Smooth muscle cell (in vitro differentiated cells): ENCODE data around the gene ARFGEF3. TPM values are rescaled to one million over a fixed set of nuclear protein-coding genes. Genes with fewer than 3 reads are reported as not detected.

Experiments used
- DNase-seq: peaks from one replicate; lab custom pipeline; 2025; ENCODE audit not compliant: unreplicated experiment; lab: John Stamatoyannopoulos, UW
- H2AFZ ChIP-seq: fragments of 200-600 bp; sonication (generic); 2 replicates; pipeline ENCODE4 v1.6.0; 2016; ENCODE audit warnings: antibody characterized with exemption, low read depth, mild to moderate bottlenecking
- H3F3A ChIP-seq: fragments of 200-600 bp; sonication (generic); 2 replicates; pipeline ENCODE4 v1.6.0; 2017; ENCODE audit warnings: antibody characterized with exemption, low read depth
- H3K27ac ChIP-seq: fragments of 200-600 bp; sonication (generic); 2 replicates; pipeline ENCODE4 v1.5.1; 2016; ENCODE audit warnings: low read depth, mild to moderate bottlenecking
- H3K27me3 ChIP-seq: fragments of 200-600 bp; sonication (generic); 2 replicates; pipeline ENCODE4 v1.6.1; 2016; ENCODE audit warnings: low read depth, mild to moderate bottlenecking
- H3K36me3 ChIP-seq: fragments of 200-600 bp; sonication (generic); 2 replicates; pipeline ENCODE4 v1.5.1; 2016; ENCODE audit warnings: low read depth
- H3K4me1 ChIP-seq: fragments of 200-600 bp; sonication (generic); 2 replicates; pipeline ENCODE4 v1.5.1; 2016; ENCODE audit warnings: low read depth
- H3K4me2 ChIP-seq: fragments of 200-600 bp; sonication (generic); 2 replicates; pipeline ENCODE4 v1.6.0; 2016; ENCODE audit warnings: mild to moderate bottlenecking
- H3K4me3 ChIP-seq: fragments of 200-600 bp; sonication (generic); 2 replicates; pipeline ENCODE4 v1.5.1; 2016; ENCODE audit warnings: mild to moderate bottlenecking
- H3K79me2 ChIP-seq: fragments of 200-600 bp; sonication (generic); 2 replicates; pipeline ENCODE4 v1.6.0; 2016; ENCODE audit warnings: low read depth, mild to moderate bottlenecking
- H3K9ac ChIP-seq: fragments of 200-600 bp; sonication (generic); 2 replicates; pipeline ENCODE4 v1.6.0; 2016; ENCODE audit warnings: low read depth
- H3K9me3 ChIP-seq: fragments of 200-600 bp; sonication (generic); replicated peaks from 2 replicates; pipeline ENCODE4 v1.5.1; 2016; ENCODE audit warnings: low read depth
- H4K20me1 ChIP-seq: fragments of 200-600 bp; sonication (generic); 2 replicates; pipeline ENCODE4 v1.6.0; 2016; ENCODE audit warnings: low read depth
- CTCF ChIP-seq: fragments of 200-600 bp; sonication (generic); IDR thresholded peaks from 2 replicates; pipeline ENCODE4 v1.5.1; 2017; ENCODE audit warnings: borderline replicate concordance, mild to moderate bottlenecking, antibody characterized with exemption; ENCODE audit not compliant: insufficient read depth, poor library complexity, severe bottlenecking
- WGBS: methylation state at CpG from one replicate; pipeline ENCODE4 v1.1.7; 2016; ENCODE audit warnings: low lambda C conversion rate; 5-methylcytosine and 5-hydroxymethylcytosine counted together
- polyA plus RNA-seq: library from polyadenylated mRNA; unstranded; fragments of >200 nt; fragmentation: Nextera tagmentation; extraction: Ambion mirVana; gene quantifications from 2 replicates; pipeline ENCODE4 v1.2.1, GENCODE V29; 2016
- total RNA-seq: library from RNA; depleted of rRNA; stranded (reverse); fragments of >200 nt; gene quantifications from 2 replicates; pipeline ENCODE4 v1.2.3, GENCODE V29; 2014

ARFGEF3 gene
- total and polyA plus RNA-seq, 2 experiments from 2014 or later: 0.06 to 2.2 TPM

GRCh38 chr6:138204303-138204702 lies 42.6 kb downstream of the ARFGEF3 start:
- Histone ChIP-seq H3K4me1 (no peaks in the 10 kb centered on the region), H3K9ac (no peak overlapping the region), H3K79me2 (no peaks in the 10 kb centered on the region), H3K4me2 (no peak overlapping the region), H3K4me3 (no peak overlapping the region), H4K20me1 (no peaks in the 10 kb centered on the region), H3K36me3 (no peaks in the 10 kb centered on the region), H3K27me3 (no peaks in the 10 kb centered on the region), H3K9me3 (no peaks in the 10 kb centered on the region), H3K27ac (no peak overlapping the region), H3F3A (no peaks in the 10 kb centered on the region), H2AFZ (no peak overlapping the region)
- TF ChIP-seq CTCF: no peak
- DNase-seq: no peak

DNA sequence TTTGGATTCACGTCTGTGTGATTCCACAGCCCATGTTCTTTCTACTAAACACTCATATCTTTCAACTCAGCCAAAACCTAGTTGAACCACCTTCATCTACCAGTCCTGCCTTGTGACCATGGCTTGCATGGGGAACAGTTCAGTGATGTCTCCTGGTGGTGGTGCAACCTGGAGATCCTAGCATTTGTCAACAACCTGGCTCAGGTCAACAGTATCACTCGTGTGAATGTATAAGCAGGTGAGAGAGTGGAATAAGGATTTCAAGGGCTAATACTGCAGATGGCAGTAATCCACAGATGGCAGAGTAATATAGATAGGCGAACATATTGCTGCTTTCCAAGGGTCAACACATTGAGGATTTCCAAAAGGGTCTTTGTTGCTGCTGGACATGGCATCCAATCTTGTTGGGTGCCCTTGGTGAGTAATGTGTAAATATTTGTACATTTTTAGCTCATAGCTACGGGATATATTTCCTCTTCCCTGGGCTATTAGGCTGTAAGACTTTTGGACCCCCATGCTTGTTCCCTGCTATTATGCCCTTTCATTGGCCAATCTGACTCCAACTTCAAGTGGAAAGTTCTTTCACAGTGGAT lies 43.1 kb downstream of the ARFGEF3 start:
- no peak for DNase-seq
- H3K79me2 ChIP-seq: no peaks in the 10 kb centered on the region
- H3K27me3 ChIP-seq: no peaks in the 10 kb centered on the region
- no peak for TF ChIP-seq CTCF
- no peaks in the 10 kb centered on the region for H3K4me1 ChIP-seq
- H2AFZ ChIP-seq: no peak overlapping the region
- H3K9me3 ChIP-seq: no peaks in the 10 kb centered on the region
- WGBS: 93% methylated on average over 4 of the region's 4 CpGs
- H3K36me3 ChIP-seq: no peaks in the 10 kb centered on the region
- H3K9ac ChIP-seq: no peak overlapping the region
- H3F3A ChIP-seq: no peaks in the 10 kb centered on the region
- H3K27ac ChIP-seq: no peak overlapping the region
- no peaks in the 10 kb centered on the region for H4K20me1 ChIP-seq
- H3K4me2 ChIP-seq: no peak overlapping the region
- H3K4me3 ChIP-seq: no peak overlapping the region

GRCh38 chr6:138205437-138206094 lies 43.8 kb downstream of the ARFGEF3 start:
- Histone ChIP-seq H3F3A (no peaks in the 10 kb centered on the region), H4K20me1 (no peaks in the 10 kb centered on the region), H3K36me3 (no peaks in the 10 kb centered on the region), H3K27ac (no peak overlapping the region), H3K9ac (no peak overlapping the region), H2AFZ (no peak overlapping the region), H3K9me3 (no peaks in the 10 kb centered on the region), H3K4me3 (no peak overlapping the region), H3K27me3 (no peaks in the 10 kb centered on the region), H3K79me2 (no peaks in the 10 kb centered on the region), H3K4me1 (no peaks in the 10 kb centered on the region), H3K4me2 (no peak overlapping the region)
- DNase-seq: no peak
- no peak for TF ChIP-seq CTCF
- 79% methylated on average over 5 of the region's 5 CpGs for WGBS

DNA sequence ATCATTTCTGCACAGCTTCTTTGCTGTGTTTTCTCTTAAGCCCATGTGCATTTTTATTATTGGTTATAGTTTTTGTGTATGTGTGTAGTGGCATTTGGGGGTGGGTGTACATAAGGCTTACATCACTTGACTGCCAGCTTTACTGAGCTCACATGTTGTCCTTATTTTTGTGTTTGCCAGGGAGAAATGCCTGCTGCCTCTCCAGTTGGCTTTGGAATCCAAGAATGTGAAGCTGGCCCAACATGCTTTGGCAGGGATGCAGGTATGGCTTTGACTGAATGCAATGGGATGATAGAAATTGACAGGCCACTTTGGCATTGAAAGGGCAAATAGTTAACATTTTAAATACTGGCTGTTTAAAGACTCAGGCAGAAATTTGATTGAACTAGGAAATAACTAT lies 45.1 kb downstream of the ARFGEF3 start:
- H3K79me2 ChIP-seq: no peaks in the 10 kb centered on the region
- TF ChIP-seq CTCF: no peak
- H3K36me3 ChIP-seq: no peaks in the 10 kb centered on the region
- no peak overlapping the region for H3K9ac ChIP-seq
- H3K4me3 ChIP-seq: no peak overlapping the region
- H3K9me3 ChIP-seq: no peaks in the 10 kb centered on the region
- H3K4me2 ChIP-seq: no peak overlapping the region
- H3K4me1 ChIP-seq: no peaks in the 10 kb centered on the region
- no peaks in the 10 kb centered on the region for H4K20me1 ChIP-seq
- H2AFZ ChIP-seq: no peak overlapping the region
- no peaks in the 10 kb centered on the region for H3F3A ChIP-seq
- H3K27me3 ChIP-seq: no peaks in the 10 kb centered on the region
- no peak overlapping the region for H3K27ac ChIP-seq
- DNase-seq: no peak
